HG03103 (cell line): ENCODE data around the gene SNRNP70.
"Not testable (repeated sequence)": the region's sequence is repeated elsewhere in the genome, so short reads cannot be mapped to it uniquely, and the experiment has no call there.

Source experiments
- ATAC-seq: cut with Tn5 transposase; IDR thresholded peaks from one replicate; pipeline ENCODE4 v1.9.1; 2021; ENCODE audit warnings: low read depth; ENCODE audit not compliant: unreplicated experiment

Gene SNRNP70

GRCh38 chr19:49085020-49085867, at the start of gene SNRNP70:
Gene SNRNP70, plus strand, starts transcription at chr19:49085451. Its CDS starts 964 bp downstream, at chr19:49086415.
- ATAC-seq: peak; percentile 84

GRCh38 chr19:49036815-49037214, 48.4 kb upstream of the SNRNP70 start, which contains the start of gene CGB1:
Gene CGB1, minus strand, starts transcription at chr19:49036895. Its CDS starts 184 bp downstream, at chr19:49036711.
- ATAC-seq: not testable (repeated sequence)

- not testable (repeated sequence) for ATAC-seq
These were observed 47.1 kb upstream of the SNRNP70 start for GRCh38 chr19:49038111-49038510.

- ATAC-seq: not testable (repeated sequence)
These were observed 46.5 kb upstream of the SNRNP70 start for GRCh38 chr19:49038557-49039276.

GRCh38 chr19:49039736-49040135, 45.5 kb upstream of the SNRNP70 start:
- not testable (repeated sequence) for ATAC-seq

GRCh38 chr19:49042177-49042576, 43.1 kb upstream of the SNRNP70 start:
- no peak for ATAC-seq

- ATAC-seq: not testable (repeated sequence)
These were observed 42.6 kb upstream of the SNRNP70 start for GRCh38 chr19:49042666-49043065.

- ATAC-seq: not testable (repeated sequence)
These were observed 41.7 kb upstream of the SNRNP70 start, which contains the start of gene CGB5 for GRCh38 chr19:49043548-49043947. Gene CGB5, plus strand, starts transcription at chr19:49043848. Its CDS starts 362 bp downstream, at chr19:49044210.

- not testable (repeated sequence) for ATAC-seq
These were observed 36.2 kb upstream of the SNRNP70 start, which contains the start of gene CGB8 for GRCh38 chr19:49049011-49049410. Gene CGB8, minus strand, starts transcription at chr19:49049111. Its CDS starts 372 bp downstream, at chr19:49048739.

GRCh38 chr19:49049834-49050233, 35.4 kb upstream of the SNRNP70 start:
- not testable (repeated sequence) for ATAC-seq

GRCh38 chr19:49050376-49051033, 34.7 kb upstream of the SNRNP70 start:
- not testable (repeated sequence) for ATAC-seq

GRCh38 chr19:49056101-49056901, 28.9 kb upstream of the SNRNP70 start:
- no peak for ATAC-seq

GRCh38 chr19:49056902-49057596, 28.2 kb upstream of the SNRNP70 start:
- ATAC-seq: not testable (repeated sequence)

- ATAC-seq: no peak
These were observed 27.5 kb upstream of the SNRNP70 start, which contains the start of gene CGB7 for GRCh38 chr19:49057636-49058234. Gene CGB7, minus strand, starts transcription at chr19:49057749. Its CDS starts 2,374 bp downstream, at chr19:49055375.

GRCh38 chr19:49058562-49058961, 26.7 kb upstream of the SNRNP70 start:
- no peak for ATAC-seq

GRCh38 chr19:49059053-49059452, 26.2 kb upstream of the SNRNP70 start:
- ATAC-seq: no peak

GRCh38 chr19:49061000-49061399, 24.3 kb upstream of the SNRNP70 start:
- no peak for ATAC-seq

GRCh38 chr19:49061445-49061844, 23.8 kb upstream of the SNRNP70 start:
- ATAC-seq: no peak
